NK-92 (cell line): ENCODE results near the gene SEMA4D.
A peak's percentile ranks its signal among the peaks of the same experiment; 100 is the strongest.

Experiments used
- DNase-seq: peaks from one replicate; lab custom pipeline; 2025; ENCODE audit not compliant: unreplicated experiment; lab: John Stamatoyannopoulos, UW

The SEMA4D gene

GRCh38 chr9:89329917-89330316, 168.0 kb downstream of the SEMA4D start:
- DNase-seq, result no peak

DNA sequence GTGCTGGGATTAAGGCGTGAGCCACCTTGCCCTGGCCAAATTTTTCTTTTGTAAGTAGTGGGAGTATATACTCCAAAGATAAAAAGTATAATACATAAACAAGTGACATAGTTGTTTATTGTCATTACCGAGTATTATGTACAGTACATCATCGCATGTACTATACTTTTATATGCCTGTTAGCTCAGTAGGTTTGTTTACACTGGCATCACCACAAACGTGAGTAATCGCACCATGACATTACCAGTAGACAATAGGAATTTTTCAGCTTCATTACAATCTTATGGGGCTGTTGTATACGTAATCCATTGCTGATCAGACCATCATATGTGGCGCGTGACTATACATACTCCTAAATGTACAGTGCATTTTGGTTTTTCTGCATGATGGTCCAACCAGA, 169.8 kb downstream of the SEMA4D start:
- DNase-seq, result no peak

DNA sequence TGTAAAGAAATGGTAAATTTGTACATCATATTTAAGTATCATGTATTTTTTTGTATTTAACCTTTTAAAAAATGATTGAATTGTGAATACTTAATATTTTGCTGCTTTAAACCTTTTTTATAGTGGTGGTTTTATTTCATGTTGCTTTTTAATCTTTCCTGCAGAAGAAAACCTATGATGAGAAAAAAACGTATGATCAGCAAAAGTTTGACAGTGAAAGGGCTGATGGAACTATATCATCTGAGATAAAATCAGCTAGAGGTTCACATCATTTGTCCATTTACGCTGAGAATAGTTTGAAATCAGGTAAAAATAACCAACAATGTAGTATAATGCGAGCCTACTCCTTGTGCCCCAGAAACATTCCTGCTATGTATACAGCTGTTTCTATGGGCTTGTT, 172.2 kb downstream of the SEMA4D start:
- no peak for DNase-seq

GRCh38 chr9:89323390-89323789, 174.5 kb downstream of the SEMA4D start:
- no peak for DNase-seq

GRCh38 chr9:89319015-89319905, 178.7 kb downstream of the SEMA4D start:
- no peak for DNase-seq

DNA sequence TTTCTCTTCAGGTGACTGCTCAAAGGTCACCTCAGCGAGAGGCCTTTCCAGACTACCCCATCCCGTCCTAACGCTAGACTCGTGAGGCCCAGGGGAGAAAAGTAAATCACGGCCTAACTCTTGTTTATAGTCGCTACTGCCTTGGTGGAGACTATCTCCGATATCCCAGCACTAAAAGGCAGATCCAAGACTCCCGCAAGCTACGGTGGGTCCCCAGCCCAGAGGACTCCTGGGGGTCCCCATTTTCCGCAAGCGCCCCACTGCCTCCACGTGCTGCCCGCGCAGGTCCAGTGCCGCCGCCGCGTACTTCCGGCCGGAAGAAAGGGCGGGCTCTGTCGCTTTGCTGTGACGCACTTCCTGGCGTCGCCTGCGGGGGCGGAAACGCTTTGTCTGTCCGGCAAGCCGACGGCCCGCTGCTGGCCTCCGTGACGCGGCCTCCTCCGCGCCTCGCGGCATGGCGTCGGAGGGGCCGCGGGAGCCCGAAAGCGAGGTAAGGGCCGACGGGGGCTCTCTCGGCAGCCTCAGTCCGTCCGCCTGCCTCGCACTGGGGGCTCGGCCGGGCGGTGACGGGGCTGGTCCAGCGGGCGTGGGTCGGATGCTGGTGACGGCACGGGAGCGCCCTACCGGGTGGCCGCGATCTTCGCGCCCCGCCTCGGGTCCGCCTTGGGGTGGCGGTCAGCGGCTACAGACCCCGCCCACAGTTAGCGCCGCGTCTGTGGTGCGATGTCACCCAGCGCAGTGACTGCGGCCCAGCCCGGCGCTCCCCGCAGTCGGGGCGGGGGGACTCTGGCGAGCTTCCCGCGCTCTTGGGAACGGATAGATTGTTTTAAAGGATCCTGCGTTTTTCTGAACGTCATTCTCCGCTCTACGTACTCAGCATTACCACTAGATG, 179.5 kb downstream of the SEMA4D start, which contains the start of gene SECISBP2:
SECISBP2 (plus strand) TSS at position 378 of the 892 bp plus-strand sequence; CDS start at position 455, 77 bp downstream.
- peak; percentile 44 for DNase-seq

DNA sequence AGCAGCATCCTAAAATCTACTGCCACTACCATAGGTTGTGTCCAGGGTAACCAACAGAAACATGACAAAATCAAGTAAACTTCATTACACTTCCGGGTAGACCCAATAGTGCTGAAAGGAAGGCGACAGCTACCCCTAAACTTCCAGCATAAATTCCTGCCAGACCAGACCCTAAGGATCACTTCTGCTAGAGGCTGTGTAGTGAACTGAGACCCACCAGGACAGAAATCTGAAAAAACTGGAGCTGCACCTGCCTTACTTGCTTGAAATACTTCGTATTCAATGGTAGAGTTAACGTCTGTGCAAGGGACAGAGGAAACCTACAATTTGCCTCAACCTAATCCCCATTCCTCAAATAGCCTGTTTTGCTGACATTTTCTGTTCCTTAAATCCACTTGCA, 180.6 kb downstream of the SEMA4D start:
- no peak for DNase-seq

- DNase-seq, result no peak
These were observed 182.4 kb downstream of the SEMA4D start for GRCh38 chr9:89315482-89315881.

GRCh38 chr9:89314955-89315354, 183.0 kb downstream of the SEMA4D start:
- DNase-seq, result no peak

DNA sequence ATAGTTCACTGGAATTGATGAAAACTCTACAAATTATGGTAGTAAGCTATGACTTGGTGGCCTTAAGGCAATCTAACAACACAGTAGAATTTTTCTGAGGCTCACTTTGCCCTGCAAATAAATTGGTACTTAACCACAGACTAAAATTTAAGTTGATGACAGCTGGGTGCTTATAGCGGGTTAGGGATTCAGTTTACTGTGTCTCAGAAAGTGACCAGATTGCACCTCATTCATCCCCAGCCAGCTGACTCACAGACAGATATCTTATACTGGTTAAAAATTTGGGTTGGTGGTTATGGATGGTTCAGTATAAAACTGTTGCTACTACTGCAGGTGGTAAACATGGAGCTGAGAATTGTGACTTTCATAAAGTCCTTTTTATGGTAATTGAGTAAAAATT, 184.1 kb downstream of the SEMA4D start:
- no peak for DNase-seq

DNA sequence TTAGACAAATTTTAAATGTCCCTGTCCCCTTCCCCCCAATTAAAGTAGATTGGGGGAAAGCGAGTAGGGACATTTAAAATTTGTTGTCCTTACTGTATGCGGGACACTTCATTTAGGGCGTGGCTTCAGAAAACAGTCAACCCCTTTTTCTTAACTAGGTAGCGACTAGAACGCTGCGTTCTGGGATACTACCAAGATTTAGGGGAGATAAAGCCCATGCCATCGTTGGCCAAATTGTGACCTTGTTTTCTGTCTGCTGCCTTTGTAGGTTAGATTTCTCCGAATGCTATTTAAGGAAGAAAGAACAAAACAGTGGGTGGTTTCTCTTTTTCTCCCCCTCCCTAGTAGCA, 185.7 kb downstream of the SEMA4D start:
- no peak for DNase-seq

- no peak for DNase-seq
These were observed 186.3 kb downstream of the SEMA4D start for GRCh38 chr9:89311346-89312221.
